GM21528 (cell line): Measurements from ENCODE around the gene CACNA1B.
"Not testable (repeated sequence)": the region's sequence is repeated elsewhere in the genome, so short reads cannot be mapped to it uniquely, and the experiment has no call there.

Source experiments
- ATAC-seq: cut with Tn5 transposase; IDR thresholded peaks from one replicate; pipeline ENCODE4 v1.9.1; 2021; ENCODE audit warnings: mild to moderate bottlenecking, moderate library complexity; ENCODE audit not compliant: unreplicated experiment, low FRiP score

CACNA1B gene

GRCh38 chr9:138010861-138011260, 133.3 kb downstream of the CACNA1B start:
- ATAC-seq: no peak

GRCh38 chr9:138011951-138012500, 134.4 kb downstream of the CACNA1B start:
- no peak for ATAC-seq

GRCh38 chr9:138013273-138013672, 135.7 kb downstream of the CACNA1B start:
- no peak for ATAC-seq

GRCh38 chr9:138013836-138014562, 136.4 kb downstream of the CACNA1B start:
- ATAC-seq: no peak

- no peak for ATAC-seq
Measured at GRCh38 chr9:138014563-138014945, 137.0 kb downstream of the CACNA1B start.

GRCh38 chr9:138015021-138015829, 137.6 kb downstream of the CACNA1B start:
- ATAC-seq: no peak

GRCh38 chr9:138016406-138017187, 139.0 kb downstream of the CACNA1B start:
- ATAC-seq: no peak

GRCh38 chr9:138017200-138017599, 139.6 kb downstream of the CACNA1B start:
- no peak for ATAC-seq

GRCh38 chr9:138019514-138019913, 141.9 kb downstream of the CACNA1B start:
- not testable (repeated sequence) for ATAC-seq

- ATAC-seq: no peak
Measured at GRCh38 chr9:138020120-138020794, 142.7 kb downstream of the CACNA1B start.

GRCh38 chr9:138020795-138021182, 143.2 kb downstream of the CACNA1B start:
- ATAC-seq: no peak

GRCh38 chr9:138021251-138022056, 143.9 kb downstream of the CACNA1B start:
- ATAC-seq: no peak

- ATAC-seq: no peak
Measured at GRCh38 chr9:138022121-138022741, 144.6 kb downstream of the CACNA1B start.

GRCh38 chr9:138022756-138023393, 145.3 kb downstream of the CACNA1B start:
- ATAC-seq: no peak

- no peak for ATAC-seq
Measured at GRCh38 chr9:138023394-138024124, 146.0 kb downstream of the CACNA1B start.

GRCh38 chr9:138024131-138024530, 146.5 kb downstream of the CACNA1B start:
- ATAC-seq: no peak

GRCh38 chr9:138024831-138025291, 147.3 kb downstream of the CACNA1B start:
- ATAC-seq: no peak

- ATAC-seq: no peak
Measured at GRCh38 chr9:138025417-138025816, 147.8 kb downstream of the CACNA1B start.
